Activated naive CD4-positive, alpha-beta T cell treated with anti-CD3 and anti-CD28 coated beads, Interleukin-2, amount 50 U/mL, for 16 hours (primary cell): Measurements from ENCODE around the gene RHBDD1.
A peak's percentile ranks its signal among the peaks of the same experiment; 100 is the strongest.

ENCODE experiments used
- DNase-seq: peaks from one replicate; pipeline ENCODE4 v3.0.0-alpha.2; 2020

RHBDD1 gene, protein sequence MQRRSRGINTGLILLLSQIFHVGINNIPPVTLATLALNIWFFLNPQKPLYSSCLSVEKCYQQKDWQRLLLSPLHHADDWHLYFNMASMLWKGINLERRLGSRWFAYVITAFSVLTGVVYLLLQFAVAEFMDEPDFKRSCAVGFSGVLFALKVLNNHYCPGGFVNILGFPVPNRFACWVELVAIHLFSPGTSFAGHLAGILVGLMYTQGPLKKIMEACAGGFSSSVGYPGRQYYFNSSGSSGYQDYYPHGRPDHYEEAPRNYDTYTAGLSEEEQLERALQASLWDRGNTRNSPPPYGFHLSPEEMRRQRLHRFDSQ

GRCh38 chr2:226835796-226836547, at the start of gene RHBDD1:
Gene RHBDD1 (plus strand): TSS chr2:226836054. CDS start chr2:226864694, 28,640 bp downstream.
- peak; percentile 95 for DNase-seq

DNA sequence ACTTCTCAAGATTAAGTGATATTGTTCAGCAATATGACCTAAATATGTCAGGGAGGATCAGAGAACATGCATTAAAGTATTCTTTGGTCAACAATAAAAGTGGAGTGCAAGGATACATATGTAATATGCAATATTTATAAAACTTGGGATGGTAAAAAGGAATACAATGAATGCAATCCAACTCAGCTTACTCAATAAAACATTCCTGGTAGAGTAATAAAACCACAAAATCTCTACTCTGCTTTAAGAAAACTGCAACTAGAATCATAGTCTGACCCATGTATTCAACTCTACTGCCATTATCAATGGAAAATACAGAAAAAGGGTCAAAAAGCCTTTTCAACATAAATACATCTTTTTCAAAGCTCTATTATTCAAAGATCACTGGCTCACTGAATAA, 47.8 kb upstream of the RHBDD1 start:
- DNase-seq, result no peak

- no peak for DNase-seq
These were observed 46.9 kb upstream of the RHBDD1 start for GRCh38 chr2:226788881-226789490.

DNA sequence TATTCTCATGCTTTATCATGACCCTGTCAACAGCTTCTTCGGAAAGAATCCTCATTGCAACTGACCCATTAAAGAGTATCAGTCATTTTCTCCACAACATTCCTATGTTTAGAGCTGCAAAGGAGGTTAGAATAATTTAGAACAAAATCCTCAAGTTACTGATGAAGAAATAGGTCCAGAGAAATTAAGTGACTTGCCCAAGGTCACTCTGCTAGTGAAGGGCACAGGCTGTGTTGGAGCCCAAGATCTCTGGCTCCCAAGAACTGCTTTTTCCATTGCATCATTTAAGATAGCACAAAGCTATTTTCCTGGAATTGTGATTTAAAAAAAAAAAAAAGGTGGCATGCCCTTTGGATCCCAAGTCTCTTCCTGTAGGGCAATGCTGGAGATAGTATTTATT, 45.8 kb upstream of the RHBDD1 start:
- no peak for DNase-seq

DNA sequence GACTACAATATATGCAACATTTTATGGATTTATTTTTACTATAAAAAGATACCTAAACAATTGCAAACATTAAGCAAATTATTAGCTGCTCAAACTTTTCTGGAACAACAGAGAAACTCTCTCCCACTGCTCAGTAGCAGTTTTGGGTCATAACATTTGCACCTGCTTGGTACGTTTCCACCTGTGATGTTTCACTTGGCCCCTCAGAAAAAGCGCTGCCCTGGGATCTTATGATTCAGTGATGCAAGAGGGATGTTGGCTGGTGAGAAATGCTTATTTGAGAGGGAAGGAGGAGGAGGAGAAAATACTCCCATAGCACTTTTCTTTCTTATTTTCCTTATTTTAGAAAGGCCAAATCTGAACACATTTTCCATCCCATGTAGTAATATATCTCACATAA, 45.4 kb upstream of the RHBDD1 start:
- no peak for DNase-seq

DNA sequence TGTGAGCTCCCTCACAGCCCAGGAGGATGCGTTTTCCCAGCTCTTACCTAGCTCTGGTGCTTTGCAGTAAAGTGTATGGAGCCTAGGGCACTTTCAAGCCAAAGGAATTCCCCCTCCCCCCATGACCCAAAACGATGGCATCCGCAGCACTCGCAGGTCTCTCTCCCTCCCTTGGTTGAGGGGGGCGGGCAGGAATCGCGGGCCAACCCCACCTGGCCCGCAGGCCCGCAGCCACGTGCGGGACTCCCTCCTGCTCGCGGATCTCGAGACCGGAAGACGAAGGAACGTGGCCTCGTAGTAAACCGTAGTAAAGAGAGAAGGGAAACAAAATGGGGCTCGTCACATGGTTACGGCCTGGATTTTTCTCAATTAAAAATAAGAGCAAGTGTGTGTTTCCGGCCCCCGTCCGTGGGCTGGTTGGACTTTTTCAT, 44.8 kb upstream of the RHBDD1 start:
- no peak for DNase-seq

DNA sequence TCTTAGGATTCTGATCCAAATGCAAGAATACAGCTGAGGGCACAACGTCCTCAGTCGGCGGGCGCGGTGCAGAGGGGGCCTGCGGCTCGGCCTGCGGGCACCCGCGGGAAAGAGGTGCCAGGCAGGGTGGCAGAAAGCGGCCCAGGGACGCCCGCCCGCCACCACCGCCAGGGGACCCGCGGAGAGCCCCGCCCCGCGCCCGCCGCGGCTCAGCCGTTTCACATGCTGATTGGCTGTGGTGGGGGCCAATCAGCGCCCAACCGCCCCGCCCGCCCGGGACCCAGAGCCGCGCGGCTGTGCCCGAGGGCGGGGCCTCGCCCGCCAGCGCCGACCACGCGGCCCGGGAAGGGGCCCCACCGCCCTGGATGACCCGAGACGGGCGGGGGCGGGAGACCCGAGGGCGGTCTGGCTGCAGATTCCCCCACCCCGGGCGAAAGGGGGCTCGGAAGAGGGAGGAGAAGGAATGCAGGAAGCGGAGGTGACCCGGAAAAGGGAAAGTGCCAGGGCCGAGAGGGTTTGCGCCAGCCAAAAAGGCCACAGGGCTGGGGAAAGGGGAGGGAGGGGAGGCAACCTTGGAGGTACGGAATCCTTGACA, 44.3 kb upstream of the RHBDD1 start:
- peak; percentile 97 for DNase-seq

DNA sequence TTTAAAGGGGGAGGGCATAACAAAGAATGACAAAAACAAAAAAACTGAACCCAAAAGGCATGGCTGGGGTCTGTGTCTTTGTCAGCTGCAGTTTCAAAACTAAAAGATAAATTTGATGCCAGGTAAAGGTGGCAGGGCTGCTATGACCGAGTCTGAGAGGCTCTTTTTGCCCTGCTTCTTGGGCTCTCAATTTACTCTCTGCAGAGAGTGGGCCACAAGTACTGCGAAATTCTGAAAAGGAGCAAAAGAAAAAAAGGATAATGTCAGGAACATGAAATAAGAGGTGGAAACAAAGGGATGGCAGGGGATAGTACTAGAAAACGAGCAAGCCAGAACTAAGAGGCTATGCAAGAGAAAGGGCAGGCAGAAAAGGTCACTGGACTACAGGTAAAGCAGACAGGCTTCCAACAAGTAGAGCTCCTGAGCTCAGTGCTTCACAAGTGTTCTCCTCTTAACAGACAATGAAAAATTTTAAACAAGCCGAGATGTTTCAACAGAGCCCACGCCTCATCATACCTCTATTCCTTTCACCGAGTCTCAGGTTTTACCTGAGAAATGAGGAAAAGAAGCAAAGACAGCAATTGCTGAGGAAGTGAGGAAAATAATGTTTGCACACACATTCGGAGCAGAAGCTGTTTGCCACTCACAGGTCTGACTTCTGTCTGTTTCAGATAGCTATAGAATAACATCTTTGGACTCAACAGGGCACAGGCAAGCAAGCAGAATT, 43.5 kb upstream of the RHBDD1 start:
- DNase-seq, result no peak

GRCh38 chr2:226793646-226794045, 42.2 kb upstream of the RHBDD1 start:
- no peak for DNase-seq

DNA sequence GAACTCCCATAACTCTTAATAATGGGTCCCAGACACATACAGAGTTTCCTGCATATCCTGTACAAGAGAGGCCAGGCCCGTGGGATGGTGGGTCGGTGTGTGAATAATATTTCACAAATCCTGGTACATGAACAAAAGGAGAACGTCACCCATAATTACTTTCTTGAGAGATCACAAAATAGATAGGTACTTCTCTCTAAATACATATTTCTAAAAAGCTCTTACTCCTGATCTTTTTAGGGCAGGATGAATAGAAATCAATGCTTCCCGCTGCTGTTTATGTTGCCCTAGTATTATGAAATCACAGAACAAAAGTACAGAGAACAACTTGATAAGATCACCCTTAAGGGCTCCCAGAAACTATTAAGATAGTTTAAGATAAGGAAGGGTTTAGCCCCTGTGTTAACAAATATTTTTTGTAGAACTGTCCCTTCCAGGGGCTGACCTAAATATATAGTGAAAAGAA, 41.6 kb upstream of the RHBDD1 start:
- DNase-seq, result no peak

- no peak for DNase-seq
These were observed 41.1 kb upstream of the RHBDD1 start for GRCh38 chr2:226794751-226795171.

GRCh38 chr2:226795281-226796011, 40.4 kb upstream of the RHBDD1 start:
- DNase-seq, result no peak

- DNase-seq, result no peak
These were observed 39.6 kb upstream of the RHBDD1 start for GRCh38 chr2:226796012-226796839.

DNA sequence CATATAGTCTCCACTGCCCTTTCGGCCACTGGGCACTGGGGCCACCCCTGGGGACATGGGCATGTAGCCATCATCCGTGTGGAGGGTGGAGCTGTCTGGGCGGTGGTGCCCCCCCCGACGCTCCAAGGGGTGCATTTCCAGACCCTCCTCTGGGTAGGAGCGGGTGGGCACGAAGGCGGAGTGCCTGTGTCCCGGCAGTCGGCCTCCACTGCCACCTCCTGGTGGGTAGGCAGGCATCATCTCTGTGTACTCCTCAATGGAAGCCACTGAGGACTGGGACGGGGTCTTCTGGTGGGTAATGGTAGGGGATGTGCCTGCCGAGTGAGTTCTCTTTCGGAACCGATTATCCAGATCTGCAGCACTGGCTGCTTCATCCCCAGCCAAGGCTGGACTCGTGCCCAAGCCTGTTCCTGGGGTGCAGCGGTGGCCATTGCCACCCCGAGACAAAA, 39.0 kb upstream of the RHBDD1 start:
- DNase-seq, result no peak

DNA sequence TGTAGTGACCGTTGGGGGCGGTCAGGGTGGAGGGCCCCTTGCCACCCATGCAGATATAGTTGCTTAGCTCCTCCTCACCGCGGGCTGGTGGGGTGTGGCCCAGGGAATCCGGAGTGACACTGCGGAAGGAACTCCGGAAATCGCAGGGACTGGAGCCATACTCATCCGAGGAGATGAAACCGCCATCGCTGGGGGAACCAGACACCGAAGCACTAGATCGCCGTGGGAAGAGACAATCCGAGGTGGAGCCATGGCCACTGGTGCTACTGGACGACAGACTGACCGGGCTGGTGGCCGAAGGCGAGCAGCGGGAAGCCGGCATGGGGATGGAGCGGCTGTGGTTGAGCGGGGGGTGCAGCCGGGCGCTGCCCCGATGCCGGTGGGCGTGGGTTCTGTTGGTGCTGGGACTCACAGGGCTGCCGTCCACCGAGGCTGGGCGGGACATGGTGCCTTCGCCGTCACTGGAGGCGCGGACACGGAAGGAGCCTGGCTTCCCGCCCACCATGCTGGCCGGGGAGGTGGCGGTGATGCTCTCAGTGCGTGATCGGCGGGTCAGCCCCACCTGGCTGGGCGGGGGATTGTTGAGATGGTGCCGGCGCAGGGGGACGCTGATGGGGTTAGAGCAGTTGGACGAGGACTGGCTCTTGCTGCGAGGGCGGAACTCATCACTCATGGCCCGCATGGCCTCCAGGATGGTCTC, 38.4 kb upstream of the RHBDD1 start:
- DNase-seq, result no peak

GRCh38 chr2:226797989-226798421, 37.8 kb upstream of the RHBDD1 start:
- no peak for DNase-seq

- peak; percentile 60 for DNase-seq
These were observed 37.2 kb upstream of the RHBDD1 start for GRCh38 chr2:226798422-226799210.

DNA sequence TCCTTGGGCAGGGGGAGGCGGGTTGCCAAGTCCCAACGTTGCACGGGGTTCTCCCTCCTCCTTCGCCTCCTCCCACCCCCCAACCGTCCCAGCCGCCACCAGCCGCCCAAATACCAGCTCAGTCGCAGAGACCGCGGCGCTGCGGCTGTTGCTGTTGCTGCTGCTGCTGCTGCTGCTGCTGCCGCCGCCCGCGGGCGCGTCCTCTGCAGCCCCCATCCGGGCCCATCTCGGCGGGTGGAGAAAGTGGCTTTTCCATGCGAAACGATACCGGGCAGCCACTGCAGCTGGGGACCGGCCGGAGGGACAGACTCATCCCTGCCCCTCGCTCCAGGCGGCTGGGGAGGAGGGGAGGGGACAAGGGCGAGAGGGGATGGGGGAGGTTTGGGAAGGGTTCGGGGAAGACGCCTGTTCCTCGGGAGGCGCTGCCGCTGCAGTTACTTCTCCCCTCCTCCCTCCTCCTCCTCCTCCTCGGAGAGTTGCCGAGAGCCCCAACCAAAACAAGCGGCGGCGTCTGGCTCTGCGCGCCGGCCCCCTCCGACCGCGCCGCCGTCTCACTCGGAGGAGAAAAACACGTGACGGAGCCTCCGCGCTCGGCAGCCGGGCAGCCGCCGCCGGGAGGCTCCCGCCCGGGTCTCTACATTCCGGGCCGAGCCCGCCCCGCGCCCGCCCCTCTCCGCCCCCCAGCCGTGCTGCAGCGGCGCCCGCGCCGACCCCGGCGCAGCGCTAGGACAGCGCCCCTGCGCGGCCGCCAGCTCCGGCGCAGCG, 36.5 kb upstream of the RHBDD1 start, which contains the start of gene IRS1:
TSS of gene IRS1 (minus strand) at position 610 of the 765 bp plus-strand sequence. CDS start 1,082 bp downstream, outside the sequence.
- peak; percentile 69 for DNase-seq
